OCI-LY7 (cell line): Measurements from ENCODE around the gene LEO1.
A peak's percentile ranks its signal among the peaks of the same experiment; 100 is the strongest.

Experiments used
- EZH2phosphoT487 ChIP-seq: fragments of 200-600 bp; sonication (generic); IDR thresholded peaks from 2 replicates; pipeline ENCODE4 v1.6.1; 2018; ENCODE audit warnings: low read depth, borderline replicate concordance, mild to moderate bottlenecking, mixed run types, antibody characterized with exemption, low read length, moderate library complexity, mixed read lengths
- TF ChIP-seq, protein P1 (sequence below): fragments of 200-600 bp; sonication (generic); conservative IDR thresholded peaks from 2 replicates; pipeline ENCODE4 v1.5.1; 2014; ENCODE audit warnings: mild to moderate bottlenecking, antibody characterized with exemption, low read length, moderate library complexity, mixed read lengths

DNA sequence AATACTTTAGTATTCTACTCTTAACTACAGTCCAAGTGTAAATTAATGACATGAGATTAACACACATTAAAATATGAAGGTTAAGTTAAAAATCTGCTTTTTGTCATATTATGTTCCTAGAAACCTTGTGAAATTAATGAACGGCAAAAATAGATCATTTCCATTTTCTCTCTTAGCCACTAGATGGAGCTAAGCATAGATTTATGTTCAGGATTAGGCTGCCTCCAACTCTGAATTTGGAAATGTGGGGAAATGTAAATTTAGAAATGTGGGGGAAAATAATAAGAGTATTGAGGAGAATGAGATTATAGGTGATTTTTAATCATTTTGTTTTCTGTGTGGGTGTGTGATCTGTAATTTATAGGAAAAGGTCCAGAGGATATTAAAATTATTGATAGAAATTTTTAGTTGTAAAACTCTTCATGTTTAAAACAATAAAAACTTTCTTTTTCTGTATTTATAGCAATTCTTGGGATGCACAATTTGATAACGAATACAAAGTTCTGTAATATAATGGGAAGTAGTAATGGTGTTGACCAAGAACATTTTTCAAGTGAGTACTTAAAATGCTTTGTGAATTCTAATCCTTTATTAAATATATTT, 82.9 kb downstream of the LEO1 start:
- TF ChIP-seq, protein P1, sequence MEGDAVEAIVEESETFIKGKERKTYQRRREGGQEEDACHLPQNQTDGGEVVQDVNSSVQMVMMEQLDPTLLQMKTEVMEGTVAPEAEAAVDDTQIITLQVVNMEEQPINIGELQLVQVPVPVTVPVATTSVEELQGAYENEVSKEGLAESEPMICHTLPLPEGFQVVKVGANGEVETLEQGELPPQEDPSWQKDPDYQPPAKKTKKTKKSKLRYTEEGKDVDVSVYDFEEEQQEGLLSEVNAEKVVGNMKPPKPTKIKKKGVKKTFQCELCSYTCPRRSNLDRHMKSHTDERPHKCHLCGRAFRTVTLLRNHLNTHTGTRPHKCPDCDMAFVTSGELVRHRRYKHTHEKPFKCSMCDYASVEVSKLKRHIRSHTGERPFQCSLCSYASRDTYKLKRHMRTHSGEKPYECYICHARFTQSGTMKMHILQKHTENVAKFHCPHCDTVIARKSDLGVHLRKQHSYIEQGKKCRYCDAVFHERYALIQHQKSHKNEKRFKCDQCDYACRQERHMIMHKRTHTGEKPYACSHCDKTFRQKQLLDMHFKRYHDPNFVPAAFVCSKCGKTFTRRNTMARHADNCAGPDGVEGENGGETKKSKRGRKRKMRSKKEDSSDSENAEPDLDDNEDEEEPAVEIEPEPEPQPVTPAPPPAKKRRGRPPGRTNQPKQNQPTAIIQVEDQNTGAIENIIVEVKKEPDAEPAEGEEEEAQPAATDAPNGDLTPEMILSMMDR: peak; percentile 99
- TF ChIP-seq EZH2phosphoT487: no peak
